Measurements from ENCODE around the gene EIF4E2. TPM values are rescaled to one million over a fixed set of nuclear protein-coding genes. Genes with fewer than 3 reads are reported as not detected.

The EIF4E2 gene
- total and polyA plus RNA-seq, 10 donors: 29.3 to 61.1 (median 45.5) TPM

- Histone ChIP-seq H3K4me1 (no peaks in the 10 kb centered on the region), H3K27ac (no peak overlapping the region), H3K9me3 (peaks cover 0 to 3% (median 0%) of the 10 kb centered on the region in 8 donors), H3K27me3 (replicated peaks in 1 of 7) (no peaks in the 10 kb centered on the region), H3K4me3 (no peak overlapping the region), H3K36me3 (no peaks in the 10 kb centered on the region)
- TF ChIP-seq POLR2AphosphoS5 (IDR thresholded peaks at IDR 0.05): no peak
- WGBS, 5 donors: 74 to 98% (median 94%) methylated on average over 7 of the region's 7 CpGs
- DNase-seq: no peak
- intact Hi-C loops (cut with DNase I; ENCODE audit: low total_unique reads): no loop called here
These were observed 47.0 kb downstream of the EIF4E2 start for GRCh38 chr2:232597362-232598079.

DNA sequence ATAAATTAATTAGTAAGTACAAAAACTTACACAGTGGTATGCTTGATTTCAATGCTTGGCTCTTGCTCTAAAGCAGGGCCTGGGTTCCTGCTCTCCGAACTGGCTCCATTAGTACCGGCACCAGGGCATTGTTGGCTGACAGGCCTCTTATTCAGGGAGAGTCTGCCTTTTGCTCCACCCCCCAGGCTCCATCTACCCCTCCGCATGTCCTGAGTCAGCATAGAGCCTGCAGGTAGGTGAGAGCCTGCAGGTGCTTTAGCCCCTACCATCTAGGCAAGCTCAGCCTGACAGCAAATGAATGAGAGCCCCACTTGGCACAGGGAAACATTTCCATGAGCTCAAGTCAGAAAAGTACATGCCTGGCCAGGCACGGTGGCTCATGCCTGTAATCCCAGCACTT is 47.8 kb downstream of the EIF4E2 start:
- 84 to 99% (median 92%) methylated on average over 4 of the region's 4 CpGs for WGBS, 5 donors
- TF ChIP-seq POLR2A (IDR thresholded peaks at IDR 0.05): no peak
- no peak for TF ChIP-seq POLR2AphosphoS5 (IDR thresholded peaks at IDR 0.05)
- TF ChIP-seq, protein P1, sequence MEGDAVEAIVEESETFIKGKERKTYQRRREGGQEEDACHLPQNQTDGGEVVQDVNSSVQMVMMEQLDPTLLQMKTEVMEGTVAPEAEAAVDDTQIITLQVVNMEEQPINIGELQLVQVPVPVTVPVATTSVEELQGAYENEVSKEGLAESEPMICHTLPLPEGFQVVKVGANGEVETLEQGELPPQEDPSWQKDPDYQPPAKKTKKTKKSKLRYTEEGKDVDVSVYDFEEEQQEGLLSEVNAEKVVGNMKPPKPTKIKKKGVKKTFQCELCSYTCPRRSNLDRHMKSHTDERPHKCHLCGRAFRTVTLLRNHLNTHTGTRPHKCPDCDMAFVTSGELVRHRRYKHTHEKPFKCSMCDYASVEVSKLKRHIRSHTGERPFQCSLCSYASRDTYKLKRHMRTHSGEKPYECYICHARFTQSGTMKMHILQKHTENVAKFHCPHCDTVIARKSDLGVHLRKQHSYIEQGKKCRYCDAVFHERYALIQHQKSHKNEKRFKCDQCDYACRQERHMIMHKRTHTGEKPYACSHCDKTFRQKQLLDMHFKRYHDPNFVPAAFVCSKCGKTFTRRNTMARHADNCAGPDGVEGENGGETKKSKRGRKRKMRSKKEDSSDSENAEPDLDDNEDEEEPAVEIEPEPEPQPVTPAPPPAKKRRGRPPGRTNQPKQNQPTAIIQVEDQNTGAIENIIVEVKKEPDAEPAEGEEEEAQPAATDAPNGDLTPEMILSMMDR (IDR thresholded peaks at IDR 0.05 in 8 of 11, conservative IDR thresholded peaks at IDR 0.05 in 3 of 11): no peak
- intact Hi-C loops (cut with DNase I; ENCODE audit: low total_unique reads): no loop called here
- Histone ChIP-seq H3K9me3 (peaks cover 0 to 3% (median 0%) of the 10 kb centered on the region in 8 donors), H3K27ac (no peak overlapping the region), H3K4me3 (no peak overlapping the region), H3K27me3 (replicated peaks in 1 of 7) (no peaks in the 10 kb centered on the region), H3K4me1 (no peaks in the 10 kb centered on the region), H3K36me3 (no peaks in the 10 kb centered on the region)
- DNase-seq: no peak

DNA sequence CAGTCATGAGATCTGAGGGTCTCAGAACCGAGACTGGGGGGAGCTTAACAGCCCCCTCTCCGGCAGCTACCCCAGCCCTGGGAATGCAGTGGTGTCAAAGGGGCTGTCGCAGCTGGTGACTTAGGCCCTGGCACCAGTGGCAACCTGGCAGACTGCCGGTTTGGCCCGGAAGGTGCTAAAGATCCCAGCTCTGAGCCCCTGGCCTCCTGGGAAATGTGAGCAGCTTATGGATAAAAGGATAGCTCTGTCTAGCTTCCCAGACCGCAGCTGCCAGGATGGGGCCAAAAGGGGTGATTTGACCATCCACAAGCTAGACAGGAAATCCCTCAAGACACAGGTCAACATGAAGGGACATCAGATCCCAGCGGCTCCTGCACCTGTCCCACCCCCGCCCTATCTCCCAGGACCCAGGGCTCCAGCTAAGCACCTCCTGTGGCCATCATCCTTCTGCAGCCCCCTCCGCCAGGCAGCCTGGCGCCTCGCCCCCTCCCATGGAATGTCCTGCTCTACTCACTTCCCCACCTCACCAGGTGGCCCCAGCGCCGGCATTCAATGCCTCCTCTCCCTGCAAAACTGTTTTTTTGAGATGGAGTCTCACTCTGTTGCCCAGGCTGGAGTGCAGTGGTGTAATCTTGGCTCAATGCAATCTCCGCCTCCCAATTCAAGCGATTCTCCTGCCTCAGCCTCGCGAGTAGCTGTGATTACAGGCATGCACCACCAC is 49.7 kb downstream of the EIF4E2 start:
- intact Hi-C loops (cut with DNase I; ENCODE audit: low total_unique reads): no loop called here
- DNase-seq: no peak
- no peak overlapping the region for H3K27ac ChIP-seq
- peaks cover 0 to under 1% (median 0%) of the 10 kb centered on the region in 6 donors for H3K4me1 ChIP-seq
- 87 to 92% (median 90%) methylated on average over 14 to 17 of the region's 17 CpGs for WGBS, 5 donors
- no peaks in the 10 kb centered on the region for H3K36me3 ChIP-seq
- no peak overlapping the region for H3K4me3 ChIP-seq
- peaks cover 0 to 3% (median 0%) of the 10 kb centered on the region in 8 donors for H3K9me3 ChIP-seq
- TF ChIP-seq, protein P1 (IDR thresholded peaks at IDR 0.05 in 8 of 11, conservative IDR thresholded peaks at IDR 0.05 in 3 of 11): no peak
- TF ChIP-seq POLR2A (IDR thresholded peaks at IDR 0.05): no peak
- no peaks in the 10 kb centered on the region for H3K27me3 ChIP-seq (replicated peaks in 1 of 7)

DNA sequence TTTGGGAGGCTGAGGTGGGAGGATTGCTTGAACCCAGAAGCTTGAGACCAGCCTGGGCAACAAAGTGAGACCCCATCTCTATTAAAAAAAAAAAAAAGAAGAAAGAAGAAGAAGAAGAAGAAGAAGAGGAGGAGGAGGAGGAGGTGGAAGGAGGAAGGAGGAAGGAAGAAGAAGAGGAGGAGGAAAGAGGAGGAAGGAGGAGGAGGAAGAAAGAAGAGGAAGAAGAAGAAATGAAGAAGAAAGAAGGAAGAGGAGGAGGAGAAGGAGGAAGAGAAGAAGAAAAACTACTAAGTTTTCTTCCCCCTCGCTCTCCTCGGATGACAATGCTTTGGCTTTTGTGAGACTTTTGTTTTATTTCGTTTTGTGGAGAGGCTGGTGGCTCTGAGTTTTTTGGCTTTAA is 52.8 kb downstream of the EIF4E2 start:
- intact Hi-C loops (cut with DNase I; ENCODE audit: low total_unique reads): no loop called here
- 57 to 76% (median 69%) methylated on average over 3 of the region's 3 CpGs for WGBS, 5 donors

More for the DNA sequence above, 52.8 kb downstream of the EIF4E2 start:
- peaks cover 0 to 15% (median 11%) of the 10 kb centered on the region in 6 donors for H3K4me1 ChIP-seq
- no peaks in the 10 kb centered on the region for H3K27me3 ChIP-seq (replicated peaks in 1 of 7)
- H3K27ac ChIP-seq: no peak overlapping the region
- TF ChIP-seq POLR2AphosphoS5 (IDR thresholded peaks at IDR 0.05) (no peak), POLR2A (IDR thresholded peaks at IDR 0.05) (no peak)
- TF ChIP-seq, protein P1 (IDR thresholded peaks at IDR 0.05 in 8 of 11, conservative IDR thresholded peaks at IDR 0.05 in 3 of 11): no peak
- H3K9me3 ChIP-seq: no peaks in the 10 kb centered on the region
- no peak for DNase-seq
- no peak overlapping the region for H3K4me3 ChIP-seq
- no peaks in the 10 kb centered on the region for H3K36me3 ChIP-seq

Measured in spleen (tissue), 11 donors.